Nephron progenitor cell (in vitro differentiated cells): Measurements from ENCODE around the gene SLC5A12.

Experiments
- DNase-seq: peaks from one replicate; pipeline ENCODE4 v3.0.0; 2021
- H3K27ac Mint-ChIP-seq: 2 replicates; pipeline ENCODE4 v1.8.0; 2021; ENCODE audit warnings: mild to moderate bottlenecking, moderate library complexity, mixed read lengths
- H3K27me3 Mint-ChIP-seq: 2 replicates; pipeline ENCODE4 v1.8.0; 2021; ENCODE audit warnings: mild to moderate bottlenecking, low read depth, mixed read lengths; ENCODE audit not compliant: poor library complexity
- H3K36me3 Mint-ChIP-seq: 2 replicates; pipeline ENCODE4 v1.8.0; 2021; ENCODE audit warnings: low read depth, mixed read lengths
- H3K4me1 Mint-ChIP-seq: 2 replicates; pipeline ENCODE4 v1.8.0; 2021; ENCODE audit warnings: mixed read lengths
- H3K4me3 Mint-ChIP-seq: 2 replicates; pipeline ENCODE4 v1.8.0; 2021; ENCODE audit warnings: mild to moderate bottlenecking, moderate library complexity, mixed read lengths
- H3K9me3 Mint-ChIP-seq: 2 replicates; pipeline ENCODE4 v1.8.0; 2021; ENCODE audit warnings: mild to moderate bottlenecking, moderate library complexity, mixed read lengths
- TF ChIP-seq, protein P1 (sequence below): fragments of 200-600 bp; sonication (generic); IDR thresholded peaks from 2 replicates; pipeline ENCODE4 v1.5.0; 2021; ENCODE audit warnings: antibody characterized with exemption

The SLC5A12 gene

DNA sequence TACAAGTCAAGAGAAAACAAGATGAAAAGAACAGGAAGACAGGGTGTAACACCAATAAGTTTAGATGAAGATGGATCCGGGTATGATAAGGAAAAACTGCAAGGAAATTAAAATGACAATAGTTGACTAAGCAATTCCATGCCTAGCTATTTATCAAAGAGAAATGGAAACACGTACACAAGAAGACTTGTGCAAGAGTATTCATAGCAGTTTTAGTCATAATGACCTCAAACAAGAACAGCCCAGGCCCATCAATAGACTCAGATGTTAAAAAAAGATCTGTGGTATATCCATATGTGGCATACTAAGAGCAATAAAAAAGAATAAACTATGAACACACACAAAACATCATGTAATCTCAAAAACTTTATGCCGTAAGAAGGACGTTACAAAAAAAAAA lies 33.2 kb downstream of the SLC5A12 start:
- DNase-seq: no peak
- Mint-ChIP-seq H3K9me3 (no peaks in the 10 kb centered on the region), H3K27ac (no peak overlapping the region), H3K36me3 (no peaks in the 10 kb centered on the region), H3K4me3 (no peak overlapping the region), H3K4me1 (no peaks in the 10 kb centered on the region), H3K27me3 (no peaks in the 10 kb centered on the region)
- TF ChIP-seq, protein P1, sequence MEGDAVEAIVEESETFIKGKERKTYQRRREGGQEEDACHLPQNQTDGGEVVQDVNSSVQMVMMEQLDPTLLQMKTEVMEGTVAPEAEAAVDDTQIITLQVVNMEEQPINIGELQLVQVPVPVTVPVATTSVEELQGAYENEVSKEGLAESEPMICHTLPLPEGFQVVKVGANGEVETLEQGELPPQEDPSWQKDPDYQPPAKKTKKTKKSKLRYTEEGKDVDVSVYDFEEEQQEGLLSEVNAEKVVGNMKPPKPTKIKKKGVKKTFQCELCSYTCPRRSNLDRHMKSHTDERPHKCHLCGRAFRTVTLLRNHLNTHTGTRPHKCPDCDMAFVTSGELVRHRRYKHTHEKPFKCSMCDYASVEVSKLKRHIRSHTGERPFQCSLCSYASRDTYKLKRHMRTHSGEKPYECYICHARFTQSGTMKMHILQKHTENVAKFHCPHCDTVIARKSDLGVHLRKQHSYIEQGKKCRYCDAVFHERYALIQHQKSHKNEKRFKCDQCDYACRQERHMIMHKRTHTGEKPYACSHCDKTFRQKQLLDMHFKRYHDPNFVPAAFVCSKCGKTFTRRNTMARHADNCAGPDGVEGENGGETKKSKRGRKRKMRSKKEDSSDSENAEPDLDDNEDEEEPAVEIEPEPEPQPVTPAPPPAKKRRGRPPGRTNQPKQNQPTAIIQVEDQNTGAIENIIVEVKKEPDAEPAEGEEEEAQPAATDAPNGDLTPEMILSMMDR: no peak

DNA sequence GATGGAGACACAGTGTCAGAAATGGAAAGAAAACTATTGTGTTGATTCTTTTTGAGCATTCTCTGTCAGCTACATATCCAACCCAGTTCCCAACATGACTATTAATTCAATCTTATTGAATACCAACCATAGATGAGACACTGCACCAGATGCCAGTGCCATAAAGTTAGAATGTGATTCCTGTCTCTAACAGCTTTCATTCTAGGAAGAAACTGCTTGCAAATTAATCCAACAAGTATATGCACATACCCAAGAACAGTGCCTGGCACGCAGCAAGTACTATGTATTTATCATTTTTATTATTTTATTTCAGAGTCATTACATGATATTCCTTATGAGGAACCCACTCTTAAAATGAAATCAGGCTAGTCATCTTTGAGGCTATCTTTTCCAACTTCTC lies 34.5 kb downstream of the SLC5A12 start:
- Mint-ChIP-seq H3K27me3 (no peaks in the 10 kb centered on the region), H3K36me3 (no peaks in the 10 kb centered on the region), H3K27ac (no peak overlapping the region), H3K9me3 (no peaks in the 10 kb centered on the region), H3K4me1 (no peaks in the 10 kb centered on the region), H3K4me3 (no peak overlapping the region)
- TF ChIP-seq, protein P1: no peak
- DNase-seq: no peak

DNA sequence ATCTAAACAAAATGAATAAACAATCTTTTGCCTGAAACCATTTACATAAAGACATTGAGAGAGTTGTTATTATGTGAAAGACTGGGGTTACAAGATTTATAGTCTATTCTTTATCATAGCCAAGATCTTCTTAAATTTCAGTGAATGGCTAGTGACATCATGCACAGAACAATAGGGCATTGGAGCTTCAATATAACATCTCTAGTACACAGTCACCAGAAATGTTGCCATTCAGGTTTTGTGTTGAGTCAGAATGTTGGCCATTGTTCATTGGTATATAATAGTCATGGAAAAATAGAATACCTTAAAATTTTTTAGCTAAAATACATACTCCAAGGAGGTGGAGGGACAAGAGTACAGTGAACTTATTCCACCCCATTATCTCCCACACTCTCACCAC lies 44.3 kb downstream of the SLC5A12 start:
- TF ChIP-seq, protein P1: no peak
- no peaks in the 10 kb centered on the region for H3K4me1 Mint-ChIP-seq
- H3K36me3 Mint-ChIP-seq: no peaks in the 10 kb centered on the region
- DNase-seq: no peak
- no peak overlapping the region for H3K27ac Mint-ChIP-seq
- H3K4me3 Mint-ChIP-seq: no peak overlapping the region
- H3K27me3 Mint-ChIP-seq: peaks cover 3% of the 10 kb centered on the region
- no peaks in the 10 kb centered on the region for H3K9me3 Mint-ChIP-seq

DNA sequence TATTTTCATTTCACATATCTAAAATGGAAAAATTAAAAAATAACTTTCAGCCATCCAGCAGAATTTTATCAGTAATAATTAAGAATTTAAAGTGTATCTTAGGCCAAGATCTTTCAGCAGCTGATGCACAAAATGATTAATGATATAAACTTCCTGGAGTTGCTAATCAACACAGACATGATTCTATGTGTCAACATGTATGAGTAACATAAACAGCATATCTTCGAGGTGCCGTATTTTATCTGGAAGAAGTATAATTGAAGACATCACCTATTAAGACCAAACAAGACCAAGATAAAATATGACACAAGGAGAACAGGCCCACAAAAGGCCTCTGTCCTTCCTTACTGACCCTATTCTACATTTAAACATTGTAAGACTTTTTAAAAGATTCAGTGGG lies 45.2 kb downstream of the SLC5A12 start:
- Mint-ChIP-seq H3K9me3 (no peaks in the 10 kb centered on the region), H3K4me1 (no peaks in the 10 kb centered on the region), H3K36me3 (no peaks in the 10 kb centered on the region), H3K27me3 (peaks cover 3% of the 10 kb centered on the region), H3K4me3 (no peak overlapping the region), H3K27ac (no peak overlapping the region)
- no peak for DNase-seq
- TF ChIP-seq, protein P1: no peak

DNA sequence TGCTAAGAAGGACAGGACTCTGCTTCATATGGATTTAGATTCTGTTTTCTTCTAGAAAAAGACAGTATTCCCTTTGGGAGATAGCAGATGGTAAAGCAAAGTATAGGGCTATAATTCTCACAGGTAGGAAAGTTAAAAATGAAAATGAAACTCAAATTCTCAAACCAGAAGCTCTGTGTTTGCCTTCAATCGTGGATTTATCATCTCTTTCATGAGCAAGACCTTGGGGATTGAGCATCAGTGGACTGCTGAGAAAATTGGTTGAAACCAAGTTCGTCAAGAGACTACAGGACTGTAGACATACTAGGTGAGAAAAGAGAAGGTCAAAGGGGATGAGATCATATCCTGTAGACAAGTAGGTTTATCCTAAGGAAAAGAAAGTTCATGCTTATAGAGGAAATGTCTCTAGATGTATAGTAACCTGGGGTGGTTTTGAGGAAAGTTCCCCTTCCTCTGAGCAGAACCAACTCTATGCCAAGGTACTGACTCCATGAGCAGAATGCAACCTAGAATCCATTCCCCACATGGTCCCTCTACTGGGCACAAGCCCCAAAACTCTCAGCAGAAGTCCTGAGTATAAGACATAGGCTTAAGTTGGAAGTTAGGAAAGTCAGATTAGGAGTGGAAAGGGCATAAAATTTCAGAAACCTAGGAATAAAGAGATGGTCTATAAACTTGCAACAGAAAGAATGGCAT lies 46.5 kb downstream of the SLC5A12 start:
- DNase-seq: no peak
- no peaks in the 10 kb centered on the region for H3K27me3 Mint-ChIP-seq
- TF ChIP-seq, protein P1: no peak
- H3K27ac Mint-ChIP-seq: no peak overlapping the region
- no peaks in the 10 kb centered on the region for H3K36me3 Mint-ChIP-seq
- H3K9me3 Mint-ChIP-seq: no peaks in the 10 kb centered on the region
- no peaks in the 10 kb centered on the region for H3K4me1 Mint-ChIP-seq
- no peak overlapping the region for H3K4me3 Mint-ChIP-seq

DNA sequence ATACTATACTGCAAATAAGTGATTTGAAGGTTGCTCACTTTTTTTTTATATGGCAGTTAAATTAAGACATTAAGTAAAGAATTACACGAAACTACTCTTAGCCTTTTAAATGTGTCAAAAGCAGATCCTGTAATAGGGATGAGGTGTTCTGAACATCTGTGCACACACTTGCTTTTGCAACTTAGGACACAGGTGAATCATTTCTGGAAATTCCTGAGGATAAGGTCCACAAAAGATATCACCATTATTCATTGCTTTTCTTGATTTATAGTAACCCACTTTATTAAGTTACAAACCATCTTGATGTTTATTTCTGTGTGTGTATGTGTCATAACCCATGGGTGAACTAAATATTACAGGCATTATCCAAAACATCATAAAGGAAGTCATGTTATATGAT lies 55.9 kb downstream of the SLC5A12 start:
- Mint-ChIP-seq H3K4me1 (no peaks in the 10 kb centered on the region), H3K9me3 (no peaks in the 10 kb centered on the region), H3K27me3 (peaks cover 2% of the 10 kb centered on the region), H3K36me3 (no peaks in the 10 kb centered on the region), H3K27ac (no peak overlapping the region), H3K4me3 (no peak overlapping the region)
- TF ChIP-seq, protein P1: no peak
- no peak for DNase-seq
